GM19324 (cell line): ENCODE results near the gene XIAP.

Source experiments
- ATAC-seq: cut with Tn5 transposase; IDR thresholded peaks from one replicate; pipeline ENCODE4 v1.9.1; 2021; ENCODE audit warnings: mild to moderate bottlenecking, moderate library complexity; ENCODE audit not compliant: unreplicated experiment, low FRiP score

Gene XIAP

GRCh38 chrX:123949846-123950245, 90.0 kb downstream of the XIAP start:
- ATAC-seq = no peak

GRCh38 chrX:123959281-123960063, 99.6 kb downstream of the XIAP start:
- ATAC-seq = no peak

GRCh38 chrX:123960956-123961267, 101.1 kb downstream of the XIAP start:
- no peak for ATAC-seq

GRCh38 chrX:123961268-123962005, 101.6 kb downstream of the XIAP start, which contains the start of gene STAG2:
Gene STAG2 (plus strand): TSS chrX:123961706. CDS start chrX:124022628, 60,922 bp downstream.
- ATAC-seq = no peak

- ATAC-seq = no peak
These were observed 102.2 kb downstream of the XIAP start for GRCh38 chrX:123962006-123962467.

- peak; percentile 45 for ATAC-seq
These were observed 103.0 kb downstream of the XIAP start for GRCh38 chrX:123962794-123963373.
